HG03159 (cell line): ENCODE measurements around the gene ITGA5.

ENCODE experiments used
- ATAC-seq: cut with Tn5 transposase; IDR thresholded peaks from one replicate; pipeline ENCODE4 v1.9.1; 2021; ENCODE audit warnings: mild to moderate bottlenecking, moderate library complexity; ENCODE audit not compliant: unreplicated experiment

Gene ITGA5

DNA sequence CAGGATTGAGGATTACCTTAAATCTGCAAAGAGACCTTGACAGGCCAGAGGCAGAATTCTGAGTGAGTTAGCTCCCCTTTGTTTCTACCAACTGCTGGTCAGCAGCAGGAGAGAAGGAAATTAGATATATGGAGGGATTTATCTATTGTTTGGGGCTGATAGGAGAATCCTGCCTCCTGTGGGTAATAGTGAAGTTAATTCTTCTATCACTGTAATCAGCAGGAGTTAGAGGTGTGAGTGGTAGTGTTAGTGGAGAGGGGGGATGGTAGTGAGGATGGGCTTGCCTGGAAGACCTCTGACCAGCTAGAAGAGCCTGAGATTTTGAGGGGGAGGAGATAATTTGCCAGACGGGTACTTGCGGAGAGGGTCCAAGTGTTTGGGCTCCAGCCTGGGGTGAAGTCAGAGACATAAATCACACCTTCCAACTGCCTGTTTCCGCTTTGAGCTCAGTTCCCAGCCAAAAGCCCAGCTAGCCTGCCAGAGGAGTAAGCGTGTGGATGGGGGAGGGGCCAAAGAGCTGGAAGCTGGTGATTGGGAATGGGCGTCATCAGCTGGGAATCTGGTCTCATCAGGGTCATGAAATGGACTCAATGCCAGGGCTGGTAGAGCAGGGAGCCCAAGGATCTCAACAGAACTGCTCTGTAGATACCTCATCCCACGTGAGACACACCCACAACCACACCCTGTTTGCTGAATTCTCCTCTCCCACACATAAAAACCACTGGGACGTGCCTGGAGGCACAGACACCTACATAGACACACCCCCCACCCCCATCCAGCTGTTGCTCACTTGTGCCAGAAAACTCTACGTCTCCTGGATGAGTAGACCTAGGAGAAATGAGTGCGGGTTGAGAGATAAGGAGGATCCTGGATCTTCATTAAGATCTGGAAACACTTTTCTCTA lies 13.1 kb upstream of the ITGA5 start:
- no peak for ATAC-seq

DNA sequence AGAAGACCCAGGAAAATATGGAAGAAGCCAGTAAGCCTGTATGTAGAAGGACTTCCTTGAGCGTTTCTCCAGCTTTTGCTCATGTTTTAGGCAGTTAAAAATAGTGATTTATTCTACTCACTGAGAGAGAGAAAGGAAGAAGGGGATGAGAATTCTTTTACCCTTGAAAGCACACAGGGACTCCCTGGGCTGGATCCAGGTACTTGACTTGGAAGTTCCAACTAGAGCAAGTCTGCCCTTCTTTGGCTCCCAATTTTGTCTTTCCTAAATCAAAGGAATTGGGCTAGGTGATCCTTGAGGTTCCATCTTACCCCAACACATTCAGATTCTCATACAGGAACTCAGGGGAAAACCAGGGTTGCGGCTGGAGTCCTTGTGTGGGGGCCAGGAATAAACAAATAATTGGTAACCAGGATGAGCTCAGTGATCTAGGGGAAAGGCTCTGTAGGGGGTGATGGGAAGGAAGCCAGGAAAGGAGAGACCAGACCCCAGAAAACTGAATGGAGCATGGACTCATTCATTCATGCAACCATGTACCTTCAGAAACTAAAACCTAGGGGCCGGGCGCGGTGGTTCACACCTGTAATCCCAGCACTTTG lies 11.5 kb upstream of the ITGA5 start:
- ATAC-seq: no peak

DNA sequence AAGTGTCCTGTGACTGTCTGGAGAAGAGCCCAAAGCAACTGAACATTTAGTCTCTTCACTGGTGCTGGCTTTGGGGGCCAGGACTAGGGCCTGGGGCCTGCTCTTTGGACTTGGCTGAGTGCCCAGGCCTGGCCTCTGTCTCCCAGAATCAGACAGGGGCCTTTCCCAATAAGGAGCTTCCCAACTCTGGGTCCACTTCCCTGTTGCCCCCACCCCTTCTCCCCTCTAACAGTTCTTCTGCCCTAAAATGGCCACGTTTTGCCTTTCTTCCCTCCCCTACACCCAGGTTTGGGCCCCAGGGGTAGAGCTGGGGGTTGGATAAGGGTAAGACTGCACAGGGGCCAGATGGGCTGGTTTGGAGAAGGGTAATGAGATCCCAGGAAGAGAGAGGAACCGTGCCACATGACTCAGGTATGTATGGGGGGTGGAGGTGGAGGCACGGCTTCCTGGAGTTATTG lies 10.0 kb upstream of the ITGA5 start:
- ATAC-seq: no peak

DNA sequence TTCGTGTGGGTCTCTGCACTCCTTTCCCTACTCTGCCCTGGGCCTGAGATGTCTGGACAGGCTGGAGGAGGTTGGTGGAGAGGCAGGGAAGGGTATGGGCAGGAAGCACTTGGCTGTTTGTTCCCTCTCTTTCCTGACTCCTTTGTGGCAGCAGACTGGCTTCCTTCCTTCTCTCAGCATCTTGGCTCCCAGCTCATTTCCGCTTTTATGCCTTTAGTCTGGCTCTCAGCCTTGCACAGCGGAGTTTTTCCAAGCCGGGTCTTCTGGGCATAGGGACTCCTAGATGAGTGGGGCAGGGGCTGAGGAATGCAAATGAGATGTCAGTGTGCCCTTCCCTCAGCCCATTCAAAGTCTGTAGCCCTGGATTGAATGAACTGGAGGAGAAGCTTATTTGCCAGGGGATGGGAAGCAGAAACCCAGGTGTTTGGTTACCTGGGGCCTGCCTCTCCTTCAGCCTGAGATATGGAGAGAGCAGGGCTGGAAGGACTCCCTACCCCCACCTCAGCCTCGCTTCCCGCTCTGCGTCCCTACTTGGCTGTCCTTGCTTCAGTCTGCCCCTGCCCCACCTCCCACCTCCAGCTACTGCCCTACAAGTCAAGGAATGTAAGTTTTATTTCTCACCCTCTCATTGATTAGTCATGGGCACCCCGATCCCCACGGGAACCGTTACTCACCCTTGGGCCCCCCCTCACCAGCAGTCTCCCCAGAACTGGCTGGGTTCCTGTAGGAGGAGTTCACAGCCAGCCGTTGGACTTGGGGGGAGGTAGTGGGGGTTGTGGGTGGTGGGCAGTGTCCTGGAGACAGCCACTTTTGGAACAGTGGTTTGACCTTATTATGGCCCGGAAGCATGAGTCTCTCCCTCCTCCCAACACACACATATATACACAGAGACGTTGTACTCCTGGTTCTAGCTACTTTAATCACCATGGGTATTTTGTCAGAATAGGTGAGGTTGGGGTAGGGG lies 9.3 kb upstream of the ITGA5 start:
- no peak for ATAC-seq

DNA sequence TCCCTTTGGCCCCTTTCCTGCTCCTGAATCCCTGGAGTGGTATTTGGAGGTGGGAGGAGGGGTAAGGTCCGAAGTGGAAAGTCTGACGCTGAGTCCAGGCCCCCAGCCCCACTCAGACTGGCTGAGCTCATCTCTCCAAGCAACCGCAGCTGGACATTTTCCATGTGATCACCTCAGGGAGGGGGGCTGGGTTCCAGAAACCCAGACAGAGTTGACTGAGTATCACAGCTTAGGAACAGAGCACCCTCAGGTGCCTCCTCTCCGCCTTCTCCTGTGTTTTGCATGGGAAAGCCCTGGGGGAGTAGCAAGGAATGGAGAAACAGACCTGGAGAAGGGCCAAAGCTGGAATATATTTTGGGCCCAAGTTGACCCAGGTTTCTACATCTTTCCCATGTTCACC lies 8.0 kb upstream of the ITGA5 start:
- ATAC-seq: no peak

DNA sequence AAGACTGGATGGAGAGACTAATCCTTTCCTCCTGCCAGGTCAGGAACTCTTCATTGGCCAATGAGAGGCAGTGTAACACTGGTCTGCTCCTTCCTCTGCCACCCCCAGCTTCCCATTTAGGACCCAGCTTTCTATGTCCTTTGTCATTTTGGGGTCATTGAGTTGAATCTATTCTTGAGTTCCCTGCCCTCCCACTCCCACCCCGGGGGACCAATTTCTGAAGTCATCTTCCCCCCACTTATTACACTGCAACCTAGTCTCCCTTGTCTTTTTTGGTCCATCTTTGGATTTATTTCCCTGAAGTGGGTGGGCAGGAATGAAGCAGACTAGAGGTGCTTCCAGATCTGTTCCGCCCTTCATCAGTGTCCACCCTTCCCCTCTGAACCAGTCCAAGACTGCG lies 7.6 kb upstream of the ITGA5 start:
- no peak for ATAC-seq

DNA sequence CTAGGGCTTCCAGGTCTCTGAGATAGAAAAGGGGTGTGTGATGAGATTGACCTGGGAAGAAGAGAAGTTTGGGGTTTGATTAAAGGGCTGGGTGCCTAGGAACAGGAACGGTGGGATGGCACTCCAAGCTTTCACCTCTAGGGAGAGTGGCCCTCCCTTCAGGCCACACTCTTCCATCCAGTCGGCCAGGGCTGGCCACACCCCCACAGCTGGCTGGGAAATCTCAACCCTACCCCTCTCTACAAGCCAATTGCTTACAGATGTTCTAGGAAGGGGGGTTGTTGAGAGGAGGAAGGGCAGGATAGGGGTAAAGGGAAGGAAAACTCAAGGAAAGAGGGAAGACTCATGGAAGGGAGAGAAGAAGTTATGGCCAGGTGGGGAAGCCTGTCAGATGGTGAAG lies 6.6 kb upstream of the ITGA5 start:
- ATAC-seq: no peak

DNA sequence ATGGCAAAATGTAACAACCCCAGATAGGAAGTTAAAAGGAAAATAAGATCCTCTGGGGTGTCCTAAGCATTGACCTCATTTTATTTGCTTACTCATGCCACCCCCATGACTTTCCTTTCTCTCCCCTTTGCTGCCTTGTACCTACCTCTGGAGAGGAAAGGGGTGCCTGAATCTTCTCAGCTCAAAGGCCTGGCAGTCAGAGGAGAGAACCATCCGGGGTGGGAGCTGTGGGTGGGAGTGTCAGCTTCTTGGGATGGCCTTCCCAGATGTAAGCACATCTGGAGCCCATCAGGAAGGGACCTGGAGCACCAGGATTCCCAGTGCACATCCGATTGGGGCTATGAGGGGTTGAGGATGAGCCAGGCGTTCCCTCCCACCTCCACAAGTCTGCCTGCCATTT lies 5.2 kb upstream of the ITGA5 start:
- ATAC-seq: no peak

DNA sequence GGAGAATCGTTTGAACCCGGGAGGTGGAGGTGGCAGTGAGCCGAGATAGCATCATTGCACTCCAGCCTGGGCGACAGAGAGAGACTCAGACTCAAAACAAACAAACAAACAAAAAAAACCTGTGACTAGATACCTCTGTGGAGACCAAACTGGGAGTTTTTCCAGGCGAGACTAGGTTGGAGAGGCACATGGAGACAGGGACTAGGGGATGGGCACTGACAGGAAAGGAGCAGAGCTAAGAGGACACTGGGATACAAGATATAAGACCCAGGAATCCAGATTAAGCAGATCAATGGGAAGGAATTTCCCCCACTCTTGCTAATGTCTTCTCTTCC lies 4.7 kb upstream of the ITGA5 start:
- no peak for ATAC-seq

DNA sequence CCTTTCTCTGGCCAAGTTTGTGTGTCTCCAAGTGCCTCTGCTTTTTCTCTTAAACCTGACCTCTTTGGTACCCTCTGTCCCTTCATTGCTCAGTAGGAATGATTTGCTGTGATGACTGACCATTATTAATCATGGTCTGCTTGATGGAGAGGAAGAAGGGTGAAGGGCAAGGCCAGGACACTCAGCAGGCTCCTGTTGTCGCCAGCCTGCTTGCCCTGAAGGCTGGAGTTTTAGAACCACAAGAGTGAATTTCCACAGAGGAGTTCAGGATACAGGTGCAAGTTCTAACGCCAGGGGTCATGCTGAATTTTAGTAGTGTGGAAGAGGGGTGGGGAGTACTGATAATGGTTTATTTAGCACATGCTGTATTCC lies 2.8 kb upstream of the ITGA5 start:
- ATAC-seq: no peak

DNA sequence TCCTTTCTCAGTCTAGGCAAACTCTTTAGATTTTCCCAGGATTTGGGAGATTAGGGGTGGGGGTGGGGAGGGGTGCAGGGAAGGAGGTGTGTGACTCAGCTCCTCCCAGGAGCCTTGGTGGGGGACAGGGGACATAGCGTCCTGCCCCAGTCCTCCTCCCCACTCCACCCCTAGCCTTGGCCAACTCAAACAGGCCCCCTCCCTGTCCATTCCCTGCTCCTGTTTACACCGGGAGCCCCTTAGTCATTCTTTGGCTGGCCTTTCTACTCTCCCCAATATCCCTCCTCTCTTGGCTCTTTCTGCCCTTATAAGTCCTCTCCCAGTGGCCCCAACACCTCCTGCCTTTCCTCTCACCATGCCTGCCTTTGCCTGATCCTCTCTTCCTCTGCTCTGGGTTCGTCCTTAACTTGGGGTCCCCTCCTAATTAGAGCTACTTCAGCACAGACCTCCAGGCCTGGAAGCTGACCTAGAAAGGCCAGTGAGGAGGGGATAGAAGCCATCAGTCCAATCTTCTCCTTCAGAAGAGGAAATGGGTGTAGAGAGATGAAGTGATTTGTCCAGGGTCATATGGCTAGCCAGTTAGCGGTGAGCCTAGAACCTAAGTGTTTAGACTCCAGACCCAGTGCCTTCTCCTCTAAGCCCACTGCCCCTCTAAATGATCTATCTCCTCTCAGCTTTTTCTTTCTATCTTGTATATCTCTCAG lies 2.3 kb upstream of the ITGA5 start:
- ATAC-seq: no peak

DNA sequence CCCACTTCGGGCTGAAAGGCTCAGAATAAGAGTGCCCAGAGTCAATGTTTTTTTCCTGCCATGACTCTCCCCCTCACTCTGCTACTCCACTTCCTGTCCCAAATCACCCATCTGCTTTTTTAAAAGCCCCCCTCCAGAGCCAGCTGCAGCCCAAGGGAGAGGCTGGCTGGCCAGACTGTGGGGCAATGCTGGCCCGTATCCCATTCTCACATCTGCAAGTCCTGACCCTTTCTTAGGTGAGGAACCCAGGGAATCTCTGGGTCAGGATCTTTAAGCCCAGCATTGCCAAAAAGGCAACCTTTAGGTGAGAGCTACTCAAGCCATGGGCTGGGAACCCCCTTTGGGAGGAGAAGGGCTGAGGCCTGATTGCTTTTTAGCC lies 1.7 kb upstream of the ITGA5 start:
- no peak for ATAC-seq

DNA sequence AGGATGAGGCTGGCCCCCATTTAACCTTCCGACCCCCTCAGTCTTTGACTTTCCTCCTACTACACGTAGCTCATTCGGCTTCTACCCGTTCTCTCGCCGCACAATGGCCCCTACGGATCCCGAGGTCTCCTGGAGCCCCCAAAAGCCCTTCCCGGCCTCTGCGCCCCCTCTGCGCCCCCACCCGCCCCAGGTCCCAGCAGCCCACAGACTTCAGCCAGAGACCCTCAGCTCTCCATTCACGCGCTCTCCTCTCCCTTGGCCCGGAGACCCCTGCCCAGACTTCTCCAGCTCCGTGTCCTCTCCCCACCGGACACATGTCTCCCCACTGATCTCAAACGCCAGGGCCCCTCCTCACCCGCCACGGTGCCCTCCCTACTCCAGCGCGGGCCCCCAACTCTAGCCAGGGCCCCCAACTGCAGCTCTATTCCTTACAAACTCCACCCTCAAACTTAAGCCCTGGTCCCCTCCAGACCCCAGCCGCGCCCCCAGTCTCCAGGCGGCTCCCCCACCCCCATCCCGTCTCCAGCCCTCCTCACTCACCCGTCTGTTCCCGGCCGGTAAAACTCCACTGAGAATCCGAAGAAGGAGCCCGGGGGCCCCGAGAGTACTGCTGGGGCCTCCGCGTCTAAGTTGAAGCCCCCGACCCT lies 502 bp downstream of the ITGA5 start:
- ATAC-seq: no peak

DNA sequence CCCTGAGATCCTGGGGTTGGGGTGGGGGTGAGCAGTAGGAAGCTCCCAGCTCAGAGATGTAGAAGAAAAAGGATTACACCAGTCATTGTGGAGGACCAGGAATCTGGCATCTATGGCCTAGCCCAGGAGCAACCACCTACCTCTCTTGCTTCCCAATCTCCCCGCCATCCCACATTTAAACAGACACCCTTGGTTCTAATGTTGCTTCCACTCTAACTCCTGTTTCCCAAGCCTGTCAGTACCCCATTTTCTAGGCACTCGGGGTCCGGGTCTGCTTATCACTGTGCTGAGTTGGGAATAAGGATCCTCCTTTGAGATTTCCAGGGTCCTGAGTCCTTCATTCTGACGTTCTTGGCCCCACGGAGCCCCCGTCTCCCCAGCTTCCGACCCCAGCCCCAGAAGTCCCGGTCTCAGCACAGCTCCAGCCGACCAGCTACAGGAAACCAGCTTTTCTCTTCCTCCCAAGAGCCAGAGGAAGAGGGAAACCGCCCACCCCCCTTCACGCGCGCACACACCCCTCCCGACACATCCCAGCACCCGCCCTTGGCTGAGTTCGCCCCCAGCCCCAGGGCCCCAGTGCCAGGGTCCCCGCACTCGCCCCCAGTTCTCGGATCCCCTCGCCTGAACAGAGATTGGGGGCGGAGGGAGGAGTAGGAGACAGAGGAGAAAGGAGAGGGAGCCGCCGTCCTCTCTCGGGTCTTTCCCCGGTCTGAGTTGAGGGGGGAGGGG lies 1.2 kb downstream of the ITGA5 start:
- no peak for ATAC-seq

DNA sequence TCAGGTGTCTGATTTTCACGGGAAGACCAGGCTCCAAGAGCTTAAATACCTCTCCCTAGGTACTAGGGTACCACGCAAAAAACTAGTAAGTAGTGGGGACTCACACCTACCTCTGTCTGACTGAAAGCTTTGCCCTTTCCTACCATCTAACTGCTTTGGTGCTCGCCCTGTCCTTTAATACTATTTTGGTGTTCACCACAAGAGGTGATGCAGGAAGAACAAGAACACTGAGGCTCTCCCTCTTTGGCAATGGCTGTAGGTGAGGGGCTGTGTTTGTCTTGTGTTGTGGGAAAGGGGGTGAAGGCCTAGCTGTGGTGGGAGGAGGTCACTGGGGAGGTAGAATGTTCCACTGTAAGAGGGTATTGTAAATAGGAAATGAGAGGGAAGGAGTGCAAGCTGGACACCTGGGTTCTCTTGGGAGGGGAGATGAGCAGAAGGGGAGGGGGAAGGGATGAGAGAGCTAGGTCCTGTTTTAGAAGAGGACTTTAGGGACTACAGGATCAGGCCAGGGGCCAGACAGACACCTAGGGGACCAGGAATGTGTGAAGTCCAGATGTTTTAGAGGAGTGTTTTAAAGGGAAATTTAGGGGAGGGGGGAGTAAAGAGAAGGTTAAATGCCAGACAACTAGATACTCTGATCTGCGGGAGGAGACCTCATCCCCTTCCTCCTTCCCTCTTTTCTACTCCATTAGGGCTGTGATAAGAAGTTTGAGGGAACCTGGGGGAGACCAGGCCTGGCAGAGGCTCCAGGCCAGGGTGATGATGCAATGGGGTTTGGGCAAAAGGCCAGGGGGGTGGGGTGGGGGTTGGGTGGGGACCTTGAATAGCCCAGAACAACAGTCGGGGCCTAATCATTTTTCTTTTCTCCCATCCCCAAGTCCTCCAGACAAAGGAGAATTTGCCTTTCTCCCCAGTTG lies 2.1 kb downstream of the ITGA5 start:
- no peak for ATAC-seq

DNA sequence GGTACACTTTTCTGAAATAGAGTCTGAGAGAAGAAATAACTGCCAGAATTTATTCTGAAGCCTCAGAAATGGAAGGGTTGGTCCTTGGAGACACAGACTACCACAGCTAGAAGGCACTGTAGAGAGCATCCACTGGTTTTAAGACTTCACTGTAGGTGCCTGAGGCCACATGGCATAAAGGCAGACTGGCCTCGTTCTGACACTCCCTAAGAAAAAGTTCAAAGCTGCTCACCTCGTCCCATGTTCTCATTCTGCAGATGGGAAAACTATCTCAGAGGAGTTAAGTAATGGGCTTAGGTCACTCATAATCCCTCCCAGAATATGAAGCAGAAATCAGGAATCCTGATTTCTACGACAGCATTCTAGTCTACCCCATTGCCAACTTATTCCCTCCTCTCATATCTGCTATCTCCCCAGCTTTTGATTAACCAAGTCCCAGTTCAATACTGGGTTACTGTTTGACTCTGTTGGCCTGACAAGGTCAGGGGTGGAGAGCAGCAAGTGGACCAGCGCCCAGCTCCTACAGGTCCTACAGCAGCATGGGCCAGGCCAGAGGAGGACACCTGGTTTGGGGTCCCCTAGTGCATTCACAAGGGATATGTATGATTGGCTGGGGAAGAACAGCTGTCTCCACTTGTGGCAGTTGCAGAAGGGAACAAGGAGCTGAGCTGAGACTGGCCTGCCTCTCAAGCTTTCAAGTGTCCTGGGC lies 3.7 kb downstream of the ITGA5 start:
- ATAC-seq: no peak

DNA sequence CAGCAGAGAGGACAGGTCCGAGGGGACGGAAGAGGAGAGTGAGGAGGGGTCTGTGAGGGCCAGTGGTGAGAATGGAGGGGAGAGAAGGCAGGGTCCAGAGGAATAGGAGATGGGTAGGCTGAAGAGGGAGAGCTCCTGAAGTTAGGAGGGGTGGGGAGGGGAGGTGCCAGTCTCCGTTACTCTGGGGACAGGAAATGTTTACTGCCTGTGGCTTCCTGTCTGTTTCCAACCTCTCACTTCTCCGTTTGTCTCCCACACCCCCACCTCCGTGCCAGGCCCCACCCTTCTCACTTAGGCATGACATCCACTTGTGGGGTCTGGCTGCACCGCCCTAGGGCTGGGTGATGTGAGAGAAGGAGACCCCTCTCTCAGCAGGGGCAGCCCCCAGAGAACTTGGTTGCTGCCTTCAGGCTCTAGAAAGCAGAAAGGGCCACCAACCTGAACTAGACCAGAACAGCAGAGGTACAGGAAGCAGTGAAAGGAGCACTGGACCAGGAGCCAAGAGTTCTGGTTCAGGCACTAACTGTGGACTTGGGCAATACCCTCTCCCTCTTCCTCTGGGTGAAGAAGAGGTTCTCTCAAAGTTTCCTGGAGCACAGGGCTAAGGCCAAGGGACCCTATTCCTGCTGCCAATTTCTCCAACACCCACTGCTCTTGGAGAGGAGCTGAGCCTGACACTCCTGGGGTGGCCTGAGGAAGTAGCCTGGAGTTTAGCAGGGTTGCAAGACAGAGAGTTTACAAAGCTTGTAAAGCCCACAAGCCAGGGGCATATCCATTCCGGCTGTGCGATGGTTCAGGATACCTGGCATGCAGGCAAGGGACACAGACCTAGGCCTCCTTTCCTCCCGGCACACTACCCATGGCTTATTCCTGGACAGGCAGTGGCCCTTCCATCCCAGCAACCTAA lies 5.5 kb downstream of the ITGA5 start:
- peak; percentile 57 for ATAC-seq
